ENCODE results near the gene DCDC1. TPM values are rescaled to one million over a fixed set of nuclear protein-coding genes. Genes with fewer than 3 reads are reported as not detected.
"Not testable (repeated sequence)": the region's sequence is repeated elsewhere in the genome, so short reads cannot be mapped to it uniquely, and the experiment has no call there.

Gene DCDC1
- polyA plus RNA-seq, 2 donors: 0.02 TPM; not detected in 1

DNA sequence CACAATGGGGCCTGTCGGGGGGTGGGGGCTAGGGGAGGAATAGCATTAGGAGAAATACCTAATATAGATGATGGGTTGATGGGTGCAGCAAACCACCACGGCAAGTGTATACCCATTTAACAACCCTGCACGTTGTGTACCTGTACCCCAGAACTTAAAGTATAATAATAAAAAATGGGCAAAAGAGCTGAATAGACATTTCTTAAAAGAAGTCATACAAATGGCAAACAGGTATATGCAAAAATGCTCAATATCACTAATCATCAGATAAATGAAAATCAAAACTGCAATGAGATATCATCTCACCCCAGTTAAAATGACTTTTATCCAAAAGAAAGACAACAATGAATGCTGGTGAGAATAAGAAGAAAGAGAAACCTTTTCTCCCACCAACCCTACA lies 419.7 kb downstream of the DCDC1 start:
- Histone ChIP-seq H3K4me1 (ENCODE audit: control insufficient read depth in 2 of 2, insufficient read depth in 2 of 2, low read length in 1 of 2) (no peaks in the 10 kb centered on the region), H3K4me3 (ENCODE audit: low read depth in 1 of 2, low read length in 2 of 2) (no peak overlapping the region), H3K27me3 (ENCODE audit: control insufficient read depth in 1 of 2, insufficient read depth in 2 of 2, low read length in 2 of 2) (no peaks in the 10 kb centered on the region), H3K36me3 (ENCODE audit: control insufficient read depth in 2 of 2, insufficient read depth in 2 of 2, low read length in 1 of 2) (no peaks in the 10 kb centered on the region), H3K9me3 (ENCODE audit: control insufficient read depth in 2 of 2, insufficient read depth in 1 of 2, low read depth in 1 of 2, low read length in 1 of 2) (no peaks in the 10 kb centered on the region), H3K27ac (ENCODE audit: low read depth in 2 of 2, low read length in 1 of 2) (no peak overlapping the region)
- WGBS, 2 donors: 82 to 91% methylated on average over 3 of the region's 3 CpGs

DNA sequence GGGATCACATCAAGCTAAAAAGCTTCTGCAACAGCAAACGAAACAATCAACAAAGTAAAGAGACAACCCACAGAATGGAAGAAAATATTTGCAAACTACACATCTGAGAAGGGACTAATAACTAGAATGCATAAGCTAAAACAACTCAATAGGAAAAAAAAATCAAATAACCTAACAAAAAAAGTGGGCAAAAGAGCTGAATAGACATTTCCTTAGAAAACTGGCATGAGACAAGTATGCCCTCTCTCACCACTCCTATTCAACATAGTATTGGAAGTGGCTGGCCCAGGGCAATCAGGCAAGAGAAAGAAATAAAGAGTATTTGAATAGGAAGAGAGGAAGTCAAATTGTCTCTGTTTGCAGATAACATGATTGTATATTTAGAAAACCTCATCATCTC lies 421.8 kb downstream of the DCDC1 start:
- 59 to 72% methylated on average over 1 of the region's 1 CpG for WGBS, 2 donors
- not testable (repeated sequence) for H3K27ac ChIP-seq (ENCODE audit: low read depth in 2 of 2, low read length in 1 of 2); H3K4me1 ChIP-seq (ENCODE audit: control insufficient read depth in 2 of 2, insufficient read depth in 2 of 2, low read length in 1 of 2); H3K27me3 ChIP-seq (ENCODE audit: control insufficient read depth in 1 of 2, insufficient read depth in 2 of 2, low read length in 2 of 2); H3K9me3 ChIP-seq (ENCODE audit: control insufficient read depth in 2 of 2, insufficient read depth in 1 of 2, low read depth in 1 of 2, low read length in 1 of 2); H3K4me3 ChIP-seq (ENCODE audit: low read depth in 1 of 2, low read length in 2 of 2); H3K36me3 ChIP-seq (ENCODE audit: control insufficient read depth in 2 of 2, insufficient read depth in 2 of 2, low read length in 1 of 2)

DNA sequence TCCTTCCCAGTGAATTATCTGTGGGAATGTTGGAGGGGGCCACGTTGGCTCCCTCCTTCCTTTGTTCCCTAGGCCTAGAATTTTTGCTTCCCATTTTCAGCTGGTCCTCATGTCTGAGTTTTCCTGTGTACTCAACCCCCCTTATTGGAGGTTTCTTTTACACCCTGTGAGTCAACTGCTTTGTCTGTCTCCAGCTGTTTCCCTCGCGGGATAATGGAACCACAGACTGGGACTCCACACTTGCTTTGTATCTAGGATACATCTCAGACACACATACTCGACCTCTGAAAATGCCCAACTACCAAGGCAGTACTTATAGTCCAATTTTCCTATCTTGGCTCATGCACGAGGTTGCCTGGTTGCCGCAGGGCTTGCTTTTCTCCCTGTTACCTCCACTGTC lies 430.7 kb downstream of the DCDC1 start:
- 57 to 61% methylated on average over 6 of the region's 6 CpGs for WGBS, 2 donors
- H3K4me3 ChIP-seq (ENCODE audit: low read depth in 1 of 2, low read length in 2 of 2): no peak overlapping the region
- no peaks in the 10 kb centered on the region for H3K36me3 ChIP-seq (ENCODE audit: control insufficient read depth in 2 of 2, insufficient read depth in 2 of 2, low read length in 1 of 2)
- H3K4me1 ChIP-seq (ENCODE audit: control insufficient read depth in 2 of 2, insufficient read depth in 2 of 2, low read length in 1 of 2): no peaks in the 10 kb centered on the region
- no peaks in the 10 kb centered on the region for H3K27me3 ChIP-seq (ENCODE audit: control insufficient read depth in 1 of 2, insufficient read depth in 2 of 2, low read length in 2 of 2)
- H3K9me3 ChIP-seq (ENCODE audit: control insufficient read depth in 2 of 2, insufficient read depth in 1 of 2, low read depth in 1 of 2, low read length in 1 of 2): no peaks in the 10 kb centered on the region
- no peak overlapping the region for H3K27ac ChIP-seq (ENCODE audit: low read depth in 2 of 2, low read length in 1 of 2)

DNA sequence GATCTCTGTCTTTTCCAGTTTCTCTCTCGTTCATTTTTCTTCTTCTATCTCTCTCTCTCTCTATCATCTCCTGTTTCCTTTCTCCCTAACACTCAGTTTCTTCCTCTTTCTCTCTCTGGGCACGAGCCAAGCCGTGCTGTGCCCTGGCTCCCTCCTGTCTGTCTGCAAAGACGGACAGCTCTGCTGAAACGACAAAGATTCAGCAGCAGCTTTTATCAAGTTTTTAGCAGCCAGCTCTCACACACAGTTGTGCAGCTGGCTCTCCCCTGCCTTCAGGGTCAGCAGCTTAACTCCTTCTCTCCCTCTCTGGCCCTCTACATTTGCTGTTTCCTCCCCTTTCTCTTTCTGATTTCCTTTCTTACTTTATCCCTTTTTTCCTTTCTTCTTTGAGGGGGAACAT lies 431.4 kb downstream of the DCDC1 start:
- no peaks in the 10 kb centered on the region for H3K27me3 ChIP-seq (ENCODE audit: control insufficient read depth in 1 of 2, insufficient read depth in 2 of 2, low read length in 2 of 2)
- H3K27ac ChIP-seq (ENCODE audit: low read depth in 2 of 2, low read length in 1 of 2): no peak overlapping the region
- no peaks in the 10 kb centered on the region for H3K36me3 ChIP-seq (ENCODE audit: control insufficient read depth in 2 of 2, insufficient read depth in 2 of 2, low read length in 1 of 2)
- H3K9me3 ChIP-seq (ENCODE audit: control insufficient read depth in 2 of 2, insufficient read depth in 1 of 2, low read depth in 1 of 2, low read length in 1 of 2): no peaks in the 10 kb centered on the region
- no peak overlapping the region for H3K4me3 ChIP-seq (ENCODE audit: low read depth in 1 of 2, low read length in 2 of 2)
- WGBS, 2 donors: 16 to 18% methylated on average over 5 of the region's 5 CpGs
- no peaks in the 10 kb centered on the region for H3K4me1 ChIP-seq (ENCODE audit: control insufficient read depth in 2 of 2, insufficient read depth in 2 of 2, low read length in 1 of 2)

DNA sequence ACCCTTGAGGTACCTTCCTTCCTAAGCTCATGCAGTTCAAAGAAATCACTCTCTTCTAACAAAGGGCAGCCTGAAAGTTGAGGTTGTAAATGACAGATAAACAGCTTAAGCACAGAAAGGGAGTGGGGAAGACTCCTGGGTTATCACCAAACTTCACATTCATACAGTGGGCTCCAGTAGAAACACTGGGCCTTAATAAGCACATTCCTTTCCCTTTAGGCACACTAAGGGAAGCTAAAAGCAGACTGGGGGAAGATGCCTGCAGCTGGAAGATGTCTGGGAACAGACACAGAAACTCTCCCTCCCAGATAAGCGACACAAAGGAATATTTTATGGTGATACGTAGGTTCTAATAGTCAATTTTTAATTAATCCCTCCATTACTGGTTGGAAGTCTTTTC lies 433.0 kb downstream of the DCDC1 start:
- no peak overlapping the region for H3K4me3 ChIP-seq (ENCODE audit: low read depth in 1 of 2, low read length in 2 of 2)
- no peaks in the 10 kb centered on the region for H3K9me3 ChIP-seq (ENCODE audit: control insufficient read depth in 2 of 2, insufficient read depth in 1 of 2, low read depth in 1 of 2, low read length in 1 of 2)
- H3K27me3 ChIP-seq (ENCODE audit: control insufficient read depth in 1 of 2, insufficient read depth in 2 of 2, low read length in 2 of 2): no peaks in the 10 kb centered on the region
- WGBS, 2 donors: 67 to 73% methylated on average over 2 of the region's 2 CpGs
- no peaks in the 10 kb centered on the region for H3K36me3 ChIP-seq (ENCODE audit: control insufficient read depth in 2 of 2, insufficient read depth in 2 of 2, low read length in 1 of 2)
- H3K27ac ChIP-seq (ENCODE audit: low read depth in 2 of 2, low read length in 1 of 2): no peak overlapping the region
- H3K4me1 ChIP-seq (ENCODE audit: control insufficient read depth in 2 of 2, insufficient read depth in 2 of 2, low read length in 1 of 2): no peaks in the 10 kb centered on the region

DNA sequence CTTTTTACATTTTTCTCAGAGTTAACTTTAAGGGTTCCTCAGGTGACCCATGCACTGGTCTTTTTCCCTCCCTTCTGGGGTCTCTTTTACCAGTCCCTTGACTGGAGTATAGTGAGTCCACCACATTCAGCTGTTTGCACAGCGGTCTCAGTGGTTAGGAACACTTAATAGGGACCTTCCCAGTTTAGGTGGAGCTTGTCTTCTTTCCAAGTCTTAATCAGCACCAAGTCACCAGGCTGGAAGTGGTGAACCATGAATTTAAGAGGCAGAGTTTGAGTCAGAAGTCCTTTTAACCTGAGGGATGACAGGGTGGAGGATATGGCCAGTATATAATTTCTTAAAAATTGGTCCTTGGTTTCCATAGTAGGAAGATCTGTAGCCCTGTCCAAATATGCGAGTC lies 433.7 kb downstream of the DCDC1 start:
- H3K36me3 ChIP-seq (ENCODE audit: control insufficient read depth in 2 of 2, insufficient read depth in 2 of 2, low read length in 1 of 2): no peaks in the 10 kb centered on the region
- H3K9me3 ChIP-seq (ENCODE audit: control insufficient read depth in 2 of 2, insufficient read depth in 1 of 2, low read depth in 1 of 2, low read length in 1 of 2): no peaks in the 10 kb centered on the region
- no peaks in the 10 kb centered on the region for H3K4me1 ChIP-seq (ENCODE audit: control insufficient read depth in 2 of 2, insufficient read depth in 2 of 2, low read length in 1 of 2)
- H3K27me3 ChIP-seq (ENCODE audit: control insufficient read depth in 1 of 2, insufficient read depth in 2 of 2, low read length in 2 of 2): no peaks in the 10 kb centered on the region
- H3K4me3 ChIP-seq (ENCODE audit: low read depth in 1 of 2, low read length in 2 of 2): no peak overlapping the region
- H3K27ac ChIP-seq (ENCODE audit: low read depth in 2 of 2, low read length in 1 of 2): no peak overlapping the region
- WGBS, 2 donors: 82 to 86% methylated on average over 2 of the region's 2 CpGs

DNA sequence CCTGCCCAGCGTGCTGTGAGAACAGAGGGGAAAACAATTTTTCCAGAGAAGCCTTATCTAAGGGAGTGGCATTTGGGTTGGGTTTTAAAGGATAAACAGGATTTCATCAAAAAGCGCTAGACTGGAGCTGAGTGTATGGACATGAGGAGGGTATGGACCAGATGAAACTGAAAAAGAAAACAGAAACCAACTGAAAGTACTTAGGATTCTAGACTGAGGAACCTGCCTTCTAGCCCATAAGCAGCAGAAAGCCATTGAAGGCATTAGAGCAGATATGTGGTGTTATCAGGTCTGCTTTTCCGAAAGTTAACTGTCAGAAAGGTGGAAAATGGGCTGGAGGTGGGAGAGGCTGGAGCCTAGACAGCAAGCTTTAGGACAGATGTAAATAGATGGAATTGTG lies 443.4 kb downstream of the DCDC1 start:
- Histone ChIP-seq H3K9me3 (ENCODE audit: control insufficient read depth in 2 of 2, insufficient read depth in 1 of 2, low read depth in 1 of 2, low read length in 1 of 2) (no peaks in the 10 kb centered on the region), H3K4me3 (ENCODE audit: low read depth in 1 of 2, low read length in 2 of 2) (no peak overlapping the region), H3K27ac (ENCODE audit: low read depth in 2 of 2, low read length in 1 of 2) (no peak overlapping the region), H3K4me1 (ENCODE audit: control insufficient read depth in 2 of 2, insufficient read depth in 2 of 2, low read length in 1 of 2) (no peaks in the 10 kb centered on the region), H3K36me3 (ENCODE audit: control insufficient read depth in 2 of 2, insufficient read depth in 2 of 2, low read length in 1 of 2) (no peaks in the 10 kb centered on the region), H3K27me3 (ENCODE audit: control insufficient read depth in 1 of 2, insufficient read depth in 2 of 2, low read length in 2 of 2) (no peaks in the 10 kb centered on the region)
- WGBS, 2 donors: 83 to 86% methylated on average over 3 of the region's 3 CpGs

DNA sequence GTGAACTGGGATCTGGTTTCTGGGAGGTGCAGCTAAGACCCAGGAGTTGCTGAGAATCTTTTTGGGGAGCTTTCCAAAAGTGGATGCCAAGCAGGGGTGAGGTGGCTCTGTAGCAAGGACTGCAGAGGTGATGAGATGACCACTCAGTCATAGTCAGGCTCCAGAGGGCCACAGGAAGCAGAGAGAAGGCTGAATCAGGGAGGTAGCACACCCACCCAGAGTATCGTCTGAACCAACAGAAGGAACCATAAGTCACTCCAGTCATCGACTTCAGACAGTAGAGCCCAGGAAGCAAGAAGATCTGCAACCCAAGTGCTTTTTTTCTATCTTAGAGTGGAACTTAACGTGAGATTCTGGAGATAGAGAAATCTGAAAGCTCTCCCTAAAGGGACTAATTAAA lies 447.7 kb downstream of the DCDC1 start:
- H3K9me3 ChIP-seq (ENCODE audit: control insufficient read depth in 2 of 2, insufficient read depth in 1 of 2, low read depth in 1 of 2, low read length in 1 of 2): no peaks in the 10 kb centered on the region
- H3K4me3 ChIP-seq (ENCODE audit: low read depth in 1 of 2, low read length in 2 of 2): no peak overlapping the region
- 49 to 52% methylated on average over 3 of the region's 3 CpGs for WGBS, 2 donors
- no peak overlapping the region for H3K27ac ChIP-seq (ENCODE audit: low read depth in 2 of 2, low read length in 1 of 2)
- no peaks in the 10 kb centered on the region for H3K4me1 ChIP-seq (ENCODE audit: control insufficient read depth in 2 of 2, insufficient read depth in 2 of 2, low read length in 1 of 2)
- H3K27me3 ChIP-seq (ENCODE audit: control insufficient read depth in 1 of 2, insufficient read depth in 2 of 2, low read length in 2 of 2): no peaks in the 10 kb centered on the region
- H3K36me3 ChIP-seq (ENCODE audit: control insufficient read depth in 2 of 2, insufficient read depth in 2 of 2, low read length in 1 of 2): no peaks in the 10 kb centered on the region

DNA sequence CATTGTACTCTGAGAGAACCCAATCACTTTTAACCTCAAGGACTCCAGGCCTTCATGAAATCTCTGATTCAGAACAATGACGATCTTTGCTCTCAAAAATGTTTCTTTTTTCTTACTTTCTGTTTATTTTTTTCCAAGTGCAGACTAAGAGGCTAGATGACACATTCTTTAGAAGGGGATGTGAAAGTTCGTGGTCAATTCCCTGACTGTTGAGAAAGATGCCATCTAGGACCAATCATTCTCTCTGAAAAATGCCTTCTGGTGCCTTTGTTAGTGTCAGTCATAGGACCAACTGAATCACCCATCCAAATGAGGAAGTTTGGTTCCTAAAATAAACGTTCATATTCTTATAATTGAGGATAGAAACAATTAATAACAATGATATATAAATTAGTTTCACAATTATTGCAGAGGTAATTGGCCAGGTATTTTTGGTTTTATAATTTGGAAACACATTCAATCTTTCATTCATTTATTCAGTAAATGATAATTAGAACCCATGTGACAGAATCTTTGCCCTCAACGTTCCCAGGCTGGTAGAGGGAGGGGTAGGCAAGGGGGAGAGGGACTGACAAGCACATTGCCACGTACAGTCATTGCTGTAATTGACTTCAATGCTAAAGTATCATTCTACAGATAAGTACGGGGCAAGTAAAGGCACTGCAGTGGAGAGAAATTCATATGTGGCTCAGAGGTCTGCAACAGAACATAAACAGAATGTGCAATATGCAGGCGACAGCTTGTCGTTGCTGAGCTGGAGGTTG lies 450.0 kb downstream of the DCDC1 start:
- no peak overlapping the region for H3K27ac ChIP-seq (ENCODE audit: low read depth in 2 of 2, low read length in 1 of 2)
- H3K4me3 ChIP-seq (ENCODE audit: low read depth in 1 of 2, low read length in 2 of 2): no peak overlapping the region
- WGBS, 2 donors: 33 to 37% methylated on average over 8 of the region's 8 CpGs
- H3K4me1 ChIP-seq (ENCODE audit: control insufficient read depth in 2 of 2, insufficient read depth in 2 of 2, low read length in 1 of 2): no peaks in the 10 kb centered on the region
- no peaks in the 10 kb centered on the region for H3K27me3 ChIP-seq (ENCODE audit: control insufficient read depth in 1 of 2, insufficient read depth in 2 of 2, low read length in 2 of 2)
- H3K36me3 ChIP-seq (ENCODE audit: control insufficient read depth in 2 of 2, insufficient read depth in 2 of 2, low read length in 1 of 2): no peaks in the 10 kb centered on the region
- H3K9me3 ChIP-seq (ENCODE audit: control insufficient read depth in 2 of 2, insufficient read depth in 1 of 2, low read depth in 1 of 2, low read length in 1 of 2): no peaks in the 10 kb centered on the region

DNA sequence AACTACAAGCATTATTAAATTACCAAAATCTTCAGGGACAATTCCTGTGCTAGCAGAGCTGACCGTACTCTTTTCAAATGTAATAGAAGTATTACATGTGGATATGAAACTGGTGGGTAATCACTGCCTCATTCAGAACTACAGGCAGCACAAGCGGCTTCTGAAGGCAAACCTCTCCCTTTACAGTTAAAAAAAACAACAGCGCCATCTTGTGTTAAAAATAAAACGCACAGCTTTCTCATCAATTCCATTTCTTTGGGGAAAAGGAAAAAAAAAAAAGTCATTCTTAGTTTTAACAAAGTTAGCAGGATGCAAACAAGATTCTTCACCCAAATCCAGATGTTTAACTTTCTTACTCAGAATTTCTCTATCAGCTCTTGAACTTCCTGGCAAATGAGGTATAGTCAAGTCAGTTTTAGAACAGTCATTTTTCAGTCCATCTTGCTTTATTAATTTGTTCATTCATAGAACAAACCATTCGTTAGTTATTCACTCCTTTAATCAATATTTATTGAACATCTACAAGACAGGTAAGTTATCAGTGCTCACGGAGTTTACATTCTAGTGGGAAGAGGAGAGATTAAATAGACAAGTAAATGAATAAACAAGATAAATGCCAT lies 451.6 kb downstream of the DCDC1 start:
- Histone ChIP-seq H3K4me3 (ENCODE audit: low read depth in 1 of 2, low read length in 2 of 2) (no peak overlapping the region), H3K27me3 (ENCODE audit: control insufficient read depth in 1 of 2, insufficient read depth in 2 of 2, low read length in 2 of 2) (no peaks in the 10 kb centered on the region), H3K36me3 (ENCODE audit: control insufficient read depth in 2 of 2, insufficient read depth in 2 of 2, low read length in 1 of 2) (no peaks in the 10 kb centered on the region), H3K4me1 (ENCODE audit: control insufficient read depth in 2 of 2, insufficient read depth in 2 of 2, low read length in 1 of 2) (no peaks in the 10 kb centered on the region), H3K9me3 (ENCODE audit: control insufficient read depth in 2 of 2, insufficient read depth in 1 of 2, low read depth in 1 of 2, low read length in 1 of 2) (no peaks in the 10 kb centered on the region), H3K27ac (ENCODE audit: low read depth in 2 of 2, low read length in 1 of 2) (no peak overlapping the region)
- 12 to 15% methylated on average over 6 of the region's 6 CpGs for WGBS, 2 donors
